Esophagus muscularis mucosa (tissue), 4 donors: ENCODE results near the gene IFNLR1. TPM values are rescaled to one million over a fixed set of nuclear protein-coding genes. Genes with fewer than 3 reads are reported as not detected.

Experiments
- DNase-seq: peaks from one replicate; pipeline ENCODE4 v3.0.0-alpha.2; 2017; ENCODE audit errors: extremely low spot score
- H3K27ac ChIP-seq, 4 donors: fragments of 200-600 bp; sonication (generic); replicated peaks in 1 of 4; 1 replicate in 3 of 4; 2 replicates in 1 of 4; pipeline ENCODE4 v1.5.1; 2016 to 2019; ENCODE audit warnings: mild to moderate bottlenecking in 1 of 4
- H3K27me3 ChIP-seq, 4 donors: fragments of 200-600 bp; sonication (generic); one replicate each; pipeline versions ENCODE4 v1.5.1 to v1.6.0; 2016 to 2019
- H3K36me3 ChIP-seq, 4 donors: fragments of 200-600 bp; sonication (generic); one replicate each; pipeline ENCODE4 v1.5.1; 2016 to 2019
- H3K4me1 ChIP-seq, 4 donors: fragments of 200-600 bp; sonication (generic); one replicate each; pipeline ENCODE4 v1.5.1; 2016 to 2019
- H3K4me3 ChIP-seq, 4 donors: fragments of 200-600 bp; sonication (generic); 1 replicate in 2 of 4; 2 replicates in 2 of 4; pipeline ENCODE4 v1.5.1; 2016 to 2019; ENCODE audit warnings: mild to moderate bottlenecking in 4 of 4, moderate library complexity in 1 of 4
- H3K9me3 ChIP-seq, 4 donors: fragments of 200-600 bp; sonication (generic); 1 replicate in 3 of 4; 2 replicates in 1 of 4; pipeline ENCODE4 v1.5.1; 2016 to 2019
- CTCF ChIP-seq, 3 experiments: fragments of 200-600 bp in 2 of 3; fragments of 450-650 bp in 1 of 3; sonication (generic) in 2 of 3; IDR thresholded peaks; one replicate each; pipeline ENCODE4 v1.5.1; 2017 to 2019; ENCODE audit warnings: antibody characterized with exemption in 3 of 3, mild to moderate bottlenecking in 2 of 3, moderate library complexity in 1 of 3
- EP300 ChIP-seq: sonication (generic); formaldehyde crosslinking; IDR thresholded peaks from one replicate; pipeline ENCODE4 v1.6.1; 2017; ENCODE audit warnings: antibody characterized with exemption
- POLR2A ChIP-seq: fragments of 450-650 bp; IDR thresholded peaks from one replicate; pipeline ENCODE4 v1.6.1; 2017; ENCODE audit warnings: antibody characterized with exemption, moderate library complexity, mild to moderate bottlenecking, low read depth
- POLR2AphosphoS5 ChIP-seq, 2 donors: sonication (generic); formaldehyde crosslinking; IDR thresholded peaks; one replicate each; pipeline ENCODE4 v1.6.1; 2017; ENCODE audit warnings: antibody characterized with exemption in 2 of 2
- WGBS: methylation state at CpG from one replicate; pipeline ENCODE4 v1.1.5; 2018; 5-methylcytosine and 5-hydroxymethylcytosine counted together
- intact Hi-C: fragments of 100-400 bp; cut with DNase I; formaldehyde crosslinking; loops from one replicate; pipeline ENCODE4 v1.15.1; 2023
- total RNA-seq, 4 donors: library from RNA; depleted of rRNA; stranded (reverse); fragments of >200 nt; gene quantifications; one replicate each; pipeline versions ENCODE4 v1.1.0 to v1.2.1, GENCODE V29; 2016

The IFNLR1 gene
- total RNA-seq, 4 donors from 2014 or later, result 0.50 to 2.0 (median 1.2) TPM

DNA sequence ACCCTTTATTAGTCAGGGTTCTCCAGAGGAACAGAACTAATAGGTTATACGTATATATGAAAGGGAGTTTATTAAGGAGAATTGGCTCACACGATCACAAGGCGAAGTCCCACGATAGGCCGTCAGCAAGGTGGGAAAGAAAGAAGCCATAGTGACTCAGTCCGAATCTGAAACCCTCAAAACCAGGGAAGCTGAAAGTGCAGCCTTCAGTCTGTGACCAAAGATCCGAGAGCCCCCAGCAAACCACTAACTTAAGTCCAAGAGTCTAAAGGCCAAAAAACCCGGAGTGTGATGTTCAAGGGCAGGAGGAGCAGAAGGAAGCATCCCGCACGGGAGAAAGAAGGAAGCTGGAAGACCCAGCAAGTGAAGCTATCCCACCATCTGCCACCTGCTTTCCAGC is 9.9 kb downstream of the IFNLR1 start:
- peaks cover 0 to 3% (median 0%) of the 10 kb centered on the region in 4 donors for H3K36me3 ChIP-seq
- TF ChIP-seq CTCF (IDR thresholded peaks at IDR 0.05), result no peak
- TF ChIP-seq EP300, result no peak
- no peak for TF ChIP-seq POLR2AphosphoS5 (IDR thresholded peaks at IDR 0.05)
- TF ChIP-seq POLR2A, result no peak
- H3K27me3 ChIP-seq, result peaks cover 0 to 4% (median 0%) of the 10 kb centered on the region in 4 donors
- peaks cover 0 to 3% (median 0%) of the 10 kb centered on the region in 4 donors for H3K9me3 ChIP-seq
- WGBS, result 86% methylated on average over 10 of the region's 10 CpGs
- intact Hi-C loops, result no loop called here
- H3K27ac ChIP-seq, result no peak overlapping the region
- H3K4me1 ChIP-seq, result no peaks in the 10 kb centered on the region
- no peak for DNase-seq
- no peak overlapping the region for H3K4me3 ChIP-seq

DNA sequence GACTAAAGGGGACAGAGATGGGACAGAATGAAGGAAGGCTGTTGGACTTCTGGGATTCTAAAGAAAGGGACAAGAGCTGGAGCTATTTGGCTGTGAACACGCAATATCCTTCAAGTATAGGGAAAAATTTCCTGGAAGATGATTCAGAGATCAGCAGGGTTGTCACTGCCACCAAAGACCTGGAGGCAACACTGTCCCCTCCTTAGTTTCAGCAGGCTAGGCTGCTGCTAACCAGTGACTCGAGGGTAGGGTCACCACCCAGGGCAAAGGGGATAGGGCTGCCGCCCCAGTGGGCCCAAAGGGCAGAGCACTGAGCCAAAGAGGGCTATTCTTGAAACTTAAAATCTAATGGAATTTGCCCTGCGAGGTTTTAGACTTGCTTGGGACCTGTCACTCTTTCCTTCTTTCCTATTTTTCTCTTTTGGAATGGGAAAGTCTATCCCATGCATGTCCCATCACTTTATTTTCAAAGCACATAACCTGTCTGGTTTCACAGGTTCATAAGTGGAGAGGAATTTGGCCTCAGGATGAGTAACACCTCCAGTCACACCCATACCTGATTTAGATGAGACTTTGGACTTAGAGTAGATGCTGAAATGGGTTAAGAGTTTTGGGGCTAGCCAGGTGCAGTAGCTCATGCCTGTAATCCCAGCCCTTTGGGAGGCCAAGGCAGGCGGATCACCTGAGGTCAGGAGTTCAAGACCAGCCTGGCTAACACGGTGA is 11.9 kb downstream of the IFNLR1 start:
- TF ChIP-seq POLR2AphosphoS5 (IDR thresholded peaks at IDR 0.05) (no peak), EP300 (no peak), POLR2A (no peak), CTCF (IDR thresholded peaks at IDR 0.05) (no peak)
- no peak overlapping the region for H3K27ac ChIP-seq
- H3K27me3 ChIP-seq, result no peaks in the 10 kb centered on the region
- H3K4me3 ChIP-seq, result no peak overlapping the region
- no peaks in the 10 kb centered on the region for H3K4me1 ChIP-seq
- peaks cover 0 to 3% (median 0%) of the 10 kb centered on the region in 4 donors for H3K9me3 ChIP-seq
- DNase-seq, result no peak
- peaks cover 0 to 3% (median 0%) of the 10 kb centered on the region in 4 donors for H3K36me3 ChIP-seq
- WGBS, result 91% methylated on average over 6 of the region's 6 CpGs
- intact Hi-C loops, result no loop called here

GRCh38 chr1:24173638-24174575 is 13.2 kb downstream of the IFNLR1 start:
- 87% methylated on average over 5 of the region's 5 CpGs for WGBS
- Histone ChIP-seq H3K27ac (no peak overlapping the region), H3K4me3 (no peak overlapping the region), H3K9me3 (peaks cover 0 to 3% (median 0%) of the 10 kb centered on the region in 4 donors), H3K4me1 (no peaks in the 10 kb centered on the region), H3K36me3 (peaks cover 0 to 3% (median 0%) of the 10 kb centered on the region in 4 donors), H3K27me3 (peaks cover 0 to 9% (median 0%) of the 10 kb centered on the region in 4 donors)
- no peak for TF ChIP-seq CTCF (IDR thresholded peaks at IDR 0.05)
- TF ChIP-seq POLR2A, result no peak
- no peak for TF ChIP-seq EP300
- TF ChIP-seq POLR2AphosphoS5 (IDR thresholded peaks at IDR 0.05), result no peak
- intact Hi-C loops, result no loop called here
- no peak for DNase-seq

DNA sequence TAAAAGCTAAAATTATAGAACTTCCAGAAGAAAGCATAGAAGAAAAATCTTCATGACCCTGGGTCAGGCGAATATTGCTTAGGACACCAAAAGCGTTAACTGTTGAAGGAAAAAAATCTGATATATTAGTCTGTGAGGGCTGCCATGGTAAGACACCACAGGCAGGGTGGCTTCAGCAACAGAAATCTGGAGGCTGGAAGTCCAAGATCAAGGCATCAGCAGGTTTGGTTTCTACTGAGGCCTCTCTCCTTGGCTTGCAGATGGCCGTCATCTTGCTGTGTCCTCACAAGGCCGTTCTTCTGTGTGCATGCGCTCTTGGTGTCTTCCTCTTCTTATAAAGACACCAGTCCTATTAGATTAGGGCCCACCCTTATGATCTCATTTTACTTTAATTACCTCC is 14.5 kb downstream of the IFNLR1 start:
- intact Hi-C loops, result no loop called here

More for the DNA sequence above, 14.5 kb downstream of the IFNLR1 start:
- H3K4me1 ChIP-seq, result no peaks in the 10 kb centered on the region
- peaks cover 0 to 9% (median 0%) of the 10 kb centered on the region in 4 donors for H3K27me3 ChIP-seq
- H3K27ac ChIP-seq, result no peak overlapping the region
- WGBS, result 95% methylated on average over 5 of the region's 5 CpGs
- peaks cover 0 to 3% (median 0%) of the 10 kb centered on the region in 4 donors for H3K36me3 ChIP-seq
- no peak for TF ChIP-seq POLR2AphosphoS5 (IDR thresholded peaks at IDR 0.05)
- TF ChIP-seq CTCF (IDR thresholded peaks at IDR 0.05), result no peak
- no peak for TF ChIP-seq EP300
- TF ChIP-seq POLR2A, result no peak
- peaks cover 0 to 3% (median 0%) of the 10 kb centered on the region in 4 donors for H3K9me3 ChIP-seq
- no peak for DNase-seq
- H3K4me3 ChIP-seq, result no peak overlapping the region
